Muscle of arm (tissue), 12 donors: Measurements from ENCODE around the gene IMMP2L. TPM values are rescaled to one million over a fixed set of nuclear protein-coding genes. Genes with fewer than 3 reads are reported as not detected.
A peak's percentile ranks its signal among the peaks of the same experiment; 100 is the strongest.
"Not testable (repeated sequence)": the region's sequence is repeated elsewhere in the genome, so short reads cannot be mapped to it uniquely, and the experiment has no call there.

Experiments used
- DNase-seq: peaks from one replicate; pipeline ENCODE4 v3.0.0-alpha.2; 2013
- polyA plus RNA-seq, 12 donors: library from polyadenylated mRNA; unstranded; fragments of 120-200 nt; gene quantifications; one replicate each; pipeline ENCODE4 v1.2.1, GENCODE V29; 2013; ENCODE audit not compliant: insufficient read length in 12 of 12

Gene IMMP2L
- polyA plus RNA-seq, 12 donors = 12.5 to 23.9 (median 16.2) TPM; not detected in 1

DNA sequence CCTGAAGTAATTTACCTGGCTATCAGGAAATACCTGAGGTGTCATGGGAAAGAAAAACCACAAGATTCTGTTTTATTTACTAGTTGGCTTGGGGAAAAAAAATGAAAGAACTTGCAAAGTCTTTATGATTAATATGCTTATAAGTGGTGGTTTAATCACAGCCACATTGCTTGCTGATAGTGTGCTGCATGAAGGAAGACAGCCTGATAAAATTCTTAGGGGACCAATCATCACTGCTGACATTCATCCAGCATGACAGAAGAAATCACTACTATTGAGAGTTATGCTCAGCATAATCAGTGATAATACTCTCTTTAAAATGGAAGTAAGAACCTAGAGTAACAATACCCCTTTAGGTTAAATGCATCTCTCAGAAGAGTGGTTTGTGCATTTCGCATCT lies 621.5 kb downstream of the IMMP2L start:
- DNase-seq = no peak

DNA sequence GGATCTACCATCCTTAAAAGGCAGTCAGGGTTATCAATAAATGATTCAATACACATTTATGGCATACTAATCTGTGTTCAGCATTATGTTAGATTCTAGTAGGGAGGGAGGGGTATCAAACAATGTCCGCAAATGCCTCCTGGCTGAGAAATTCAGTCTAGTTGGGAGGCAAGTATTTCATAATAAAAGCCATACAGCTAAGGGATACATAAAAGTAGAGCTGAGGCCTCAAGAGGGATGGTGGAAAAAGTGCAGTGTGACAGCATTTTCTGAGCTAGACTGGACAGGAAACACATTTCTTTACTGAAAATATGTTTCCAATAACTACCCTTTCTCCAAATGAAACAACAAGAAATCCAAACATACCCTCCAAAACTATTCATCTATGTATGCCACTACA lies 624.1 kb downstream of the IMMP2L start:
- DNase-seq = peak; percentile 31

DNA sequence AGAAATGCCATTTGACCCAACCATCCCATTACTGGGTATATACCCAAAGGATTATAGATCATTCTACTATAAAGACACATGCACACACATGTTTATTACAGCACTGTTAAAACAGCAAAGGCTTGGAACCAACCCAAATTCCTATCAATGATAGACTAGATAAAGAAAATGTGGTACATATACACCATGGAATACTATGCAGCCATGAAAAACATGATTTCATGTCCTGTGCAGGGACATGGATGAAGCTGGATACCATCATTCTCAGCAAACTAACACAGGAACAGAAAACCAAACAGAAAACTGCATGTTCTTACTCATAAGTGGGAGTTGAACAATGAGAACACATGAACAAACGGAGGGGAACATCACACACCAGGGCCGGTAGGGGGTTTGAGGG lies 625.6 kb downstream of the IMMP2L start:
- not testable (repeated sequence) for DNase-seq

GRCh38 chr7:110929480-110930249 lies 632.6 kb downstream of the IMMP2L start:
- no peak for DNase-seq

- no peak for DNase-seq
Observed at GRCh38 chr7:110922906-110923305, 639.4 kb downstream of the IMMP2L start.

DNA sequence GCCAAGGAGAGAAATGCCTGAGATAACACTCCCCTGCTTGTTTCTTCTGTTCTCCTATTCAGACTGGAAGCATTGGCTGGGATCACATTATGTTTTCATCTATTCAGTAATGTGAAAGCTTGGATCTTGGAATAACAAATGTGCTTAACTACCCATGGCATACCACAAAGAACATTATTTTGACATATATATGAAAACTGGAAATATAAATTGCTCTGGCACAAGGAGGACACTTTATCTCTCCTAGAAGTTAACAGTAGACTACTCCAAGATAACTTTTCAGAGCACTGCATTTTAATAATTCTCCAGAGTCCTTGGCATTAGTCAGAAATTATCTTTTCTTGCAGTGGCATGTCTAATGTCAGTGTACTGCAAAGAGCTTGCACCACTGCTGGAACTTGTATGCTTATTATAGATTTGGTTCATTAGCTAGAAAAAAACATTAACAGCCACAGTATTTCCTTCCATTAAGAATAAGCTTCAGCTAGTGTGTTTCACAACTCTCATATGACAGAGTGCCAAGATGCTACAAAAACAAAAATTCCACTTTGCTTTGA lies 640.6 kb downstream of the IMMP2L start:
- DNase-seq = no peak

- DNase-seq = no peak
Observed at GRCh38 chr7:110918949-110919548, 643.2 kb downstream of the IMMP2L start.

- DNase-seq = no peak
Observed at GRCh38 chr7:110914263-110914662, 648.0 kb downstream of the IMMP2L start.

- DNase-seq = no peak
Observed at GRCh38 chr7:110911632-110912031, 650.7 kb downstream of the IMMP2L start.

- DNase-seq = no peak
Observed at GRCh38 chr7:110909117-110909516, 653.2 kb downstream of the IMMP2L start.

DNA sequence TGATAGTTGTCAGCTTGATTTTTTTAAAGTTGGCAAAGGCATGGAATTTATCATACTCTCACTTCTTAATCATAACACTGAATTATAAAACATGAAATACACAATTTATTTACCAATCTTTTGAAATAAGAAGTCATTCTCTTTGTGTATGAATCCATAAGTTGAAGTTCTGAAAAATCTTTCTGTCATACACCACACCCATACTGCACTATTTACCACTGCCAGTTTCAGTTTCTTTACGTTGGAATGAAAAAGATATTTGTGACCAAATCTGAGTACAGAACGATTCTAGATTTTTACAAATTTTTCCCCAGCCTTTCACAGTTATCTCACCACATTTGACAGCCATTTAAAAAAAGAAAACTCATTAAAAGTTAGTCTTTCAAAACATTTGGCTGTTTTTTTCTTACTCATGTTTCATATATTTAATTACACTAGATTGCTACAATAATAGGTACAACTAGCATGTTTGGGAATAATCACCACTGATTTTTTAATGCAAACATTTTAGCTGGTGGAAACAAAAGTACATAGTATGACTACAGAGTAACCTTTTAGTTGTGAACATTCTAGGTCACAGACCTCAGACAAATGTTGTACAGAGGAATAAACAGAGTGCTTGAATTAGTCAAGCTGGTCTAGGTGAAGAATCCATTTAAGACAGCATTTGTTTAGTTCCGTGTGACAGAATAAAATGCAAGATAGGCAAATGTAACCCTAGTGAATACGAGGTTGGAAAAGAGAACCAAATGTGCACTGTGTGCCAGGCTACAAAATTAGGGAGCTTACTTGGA lies 656.3 kb downstream of the IMMP2L start:
- no peak for DNase-seq

DNA sequence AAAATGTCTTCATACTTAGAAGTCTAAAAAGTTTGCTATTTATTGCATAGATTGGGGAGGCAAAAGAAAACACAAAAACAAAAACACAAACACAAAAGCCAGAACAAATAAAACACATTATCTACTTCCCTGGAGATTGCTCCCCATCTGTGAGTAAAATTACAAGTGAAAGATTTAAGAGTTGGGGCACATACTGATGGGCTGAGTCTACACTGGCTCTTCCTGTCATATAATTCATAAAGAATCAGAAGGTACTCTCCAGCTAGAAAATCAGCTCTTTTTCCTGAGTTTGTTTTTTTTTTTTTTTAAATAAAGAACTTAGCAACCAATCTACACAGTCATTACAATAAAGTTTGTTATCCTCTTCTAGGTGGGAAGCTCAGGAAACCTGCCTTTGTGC lies 663.8 kb downstream of the IMMP2L start:
- DNase-seq = no peak

DNA sequence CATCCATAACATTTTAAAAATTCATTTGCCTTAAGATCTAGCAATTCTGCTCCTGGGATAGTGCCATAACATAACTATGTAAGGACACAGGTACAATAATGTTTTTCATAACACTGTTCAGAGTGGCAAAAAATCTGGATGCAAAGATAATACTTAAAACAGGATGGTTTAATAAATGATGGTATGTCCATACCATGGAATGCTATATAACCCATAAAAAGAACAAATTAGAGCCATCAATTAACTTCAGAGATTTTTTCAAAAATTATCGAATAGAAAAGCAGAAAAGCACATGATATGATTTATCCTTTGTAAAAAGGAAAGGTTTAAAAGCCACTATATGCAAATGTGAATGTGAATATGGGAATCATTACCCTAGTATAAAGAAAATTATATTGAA lies 664.8 kb downstream of the IMMP2L start:
- no peak for DNase-seq

DNA sequence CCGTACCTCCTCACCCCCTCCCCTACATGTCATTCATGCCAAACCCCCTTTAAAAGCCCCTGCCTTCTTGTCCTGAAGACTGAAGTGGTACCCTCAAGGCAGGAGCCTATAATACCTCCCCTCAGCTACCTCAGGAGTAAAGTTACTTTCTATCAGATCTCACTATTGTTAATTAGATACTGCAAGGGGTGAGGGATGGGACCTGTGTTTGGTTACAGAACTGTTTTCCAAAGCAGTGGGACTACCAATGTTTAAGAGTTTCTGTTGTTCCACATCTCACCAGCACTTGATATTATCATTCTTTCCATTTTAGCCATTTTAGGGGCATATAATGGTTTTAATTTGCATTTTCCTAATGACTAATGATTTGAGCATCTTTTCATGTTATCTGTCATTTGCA lies 668.2 kb downstream of the IMMP2L start:
- DNase-seq = no peak

DNA sequence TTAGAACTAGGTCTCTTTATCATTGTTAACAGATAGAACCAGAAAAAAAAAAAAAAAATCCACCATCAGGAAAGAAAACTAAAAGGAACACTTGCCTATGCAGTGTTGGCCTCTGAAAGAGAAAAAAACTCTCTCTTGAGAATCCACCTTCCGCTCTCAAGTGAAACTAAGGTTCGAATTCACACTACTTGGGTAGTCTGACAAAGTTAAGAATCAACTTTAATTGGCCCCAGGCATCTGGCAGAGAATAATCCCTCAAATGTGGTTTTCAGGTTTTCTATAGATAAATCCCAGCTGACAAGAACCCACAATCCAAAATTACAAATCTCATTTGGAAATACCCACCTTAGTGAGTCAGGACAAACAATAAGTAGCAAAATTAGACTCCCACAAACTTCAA lies 671.1 kb downstream of the IMMP2L start:
- no peak for DNase-seq

- DNase-seq = no peak
Observed at GRCh38 chr7:110890101-110890500, 672.2 kb downstream of the IMMP2L start.

GRCh38 chr7:110889335-110889734 lies 673.0 kb downstream of the IMMP2L start:
- DNase-seq = no peak

GRCh38 chr7:110888641-110889040 lies 673.7 kb downstream of the IMMP2L start:
- DNase-seq = no peak

GRCh38 chr7:110885474-110885873 lies 676.8 kb downstream of the IMMP2L start:
- no peak for DNase-seq

GRCh38 chr7:110881721-110882120 lies 680.6 kb downstream of the IMMP2L start:
- peak; percentile 53 for DNase-seq

DNA sequence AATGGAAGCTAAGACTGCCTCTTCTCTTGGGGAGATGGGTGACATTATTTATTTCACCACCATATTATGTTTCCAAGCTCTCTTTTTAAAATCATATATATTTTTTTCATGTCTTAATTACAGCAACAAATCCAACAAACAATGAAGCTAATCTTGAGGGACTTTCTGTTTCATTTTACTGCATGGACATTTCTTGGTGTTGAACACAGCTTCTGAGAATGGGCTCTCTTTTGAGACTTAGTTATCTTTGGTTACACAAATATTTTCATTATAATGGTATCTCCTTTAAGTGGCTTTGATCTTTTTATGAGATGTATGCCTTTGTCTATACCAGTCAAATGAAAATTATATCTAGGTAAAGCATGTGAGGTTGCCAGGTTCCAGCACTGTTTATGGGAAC lies 681.3 kb downstream of the IMMP2L start:
- DNase-seq = no peak

GRCh38 chr7:110877016-110877415 lies 685.3 kb downstream of the IMMP2L start:
- peak; percentile 46 for DNase-seq

- DNase-seq = no peak
Observed at GRCh38 chr7:110875346-110875745, 686.9 kb downstream of the IMMP2L start.
